ENCODE data around the gene SURF6.

SURF6 gene

GRCh38 chr9:133375724-133376654 is 40.0 kb upstream of the SURF6 start, which contains the start of the genes STKLD1 and SURF4:
STKLD1 (plus strand) TSS chr9:133376366; CDS start chr9:133376474, 108 bp downstream.
SURF4 (minus strand) TSS chr9:133376060; CDS start chr9:133375969, 91 bp downstream.
- peaks cover 55% of the 10 kb centered on the region for H3K4me1 ChIP-seq (ENCODE audit: control insufficient read depth, insufficient read depth, low read length)
- H3K4me3 ChIP-seq (ENCODE audit: low read length): peak within 1 kb of the TSS; percentile 96
- peak; percentile 99 for DNase-seq (ENCODE audit: low read depth)
- H3K9me3 ChIP-seq (ENCODE audit: control insufficient read depth, low read length): no peaks in the 10 kb centered on the region
- H3K27me3 ChIP-seq (replicated peaks; ENCODE audit: control insufficient read depth, insufficient read depth, low read length): no peaks in the 10 kb centered on the region
- H3K9ac ChIP-seq (ENCODE audit: low read length): peak within 1 kb of the TSS; percentile 99
- H3K36me3 ChIP-seq (ENCODE audit: control insufficient read depth, insufficient read depth, low read length, severe bottlenecking): peaks cover 10% of the 10 kb centered on the region

- peak; percentile 71 for DNase-seq (ENCODE audit: low read depth)
- peaks cover 62% of the 10 kb centered on the region for H3K4me1 ChIP-seq (ENCODE audit: control insufficient read depth, insufficient read depth, low read length)
- H3K36me3 ChIP-seq (ENCODE audit: control insufficient read depth, insufficient read depth, low read length, severe bottlenecking): peaks cover 18% of the 10 kb centered on the region
- H3K4me3 ChIP-seq (ENCODE audit: low read length): peak overlapping the region; percentile 96
- H3K9me3 ChIP-seq (ENCODE audit: control insufficient read depth, low read length): no peaks in the 10 kb centered on the region
- H3K9ac ChIP-seq (ENCODE audit: low read length): peak overlapping the region; percentile 99
- no peaks in the 10 kb centered on the region for H3K27me3 ChIP-seq (replicated peaks; ENCODE audit: control insufficient read depth, insufficient read depth, low read length)
These were observed 39.2 kb upstream of the SURF6 start for GRCh38 chr9:133375116-133375723.

- Histone ChIP-seq H3K9me3 (ENCODE audit: control insufficient read depth, low read length) (no peaks in the 10 kb centered on the region), H3K4me1 (ENCODE audit: control insufficient read depth, insufficient read depth, low read length) (peaks cover 68% of the 10 kb centered on the region), H3K4me3 (ENCODE audit: low read length) (peak overlapping the region; percentile 96), H3K9ac (ENCODE audit: low read length) (peak overlapping the region; percentile 99), H3K36me3 (ENCODE audit: control insufficient read depth, insufficient read depth, low read length, severe bottlenecking) (peaks cover 23% of the 10 kb centered on the region), H3K27me3 (replicated peaks; ENCODE audit: control insufficient read depth, insufficient read depth, low read length) (no peaks in the 10 kb centered on the region)
- peak; percentile 68 for DNase-seq (ENCODE audit: low read depth)
These were observed 38.7 kb upstream of the SURF6 start for GRCh38 chr9:133374612-133375115.

- peak overlapping the region; percentile 43 for H3K9ac ChIP-seq (ENCODE audit: low read length)
- no peak for DNase-seq (ENCODE audit: low read depth)
- H3K36me3 ChIP-seq (ENCODE audit: control insufficient read depth, insufficient read depth, low read length, severe bottlenecking): peaks cover 32% of the 10 kb centered on the region
- peaks cover 76% of the 10 kb centered on the region for H3K4me1 ChIP-seq (ENCODE audit: control insufficient read depth, insufficient read depth, low read length)
- H3K27me3 ChIP-seq (replicated peaks; ENCODE audit: control insufficient read depth, insufficient read depth, low read length): no peaks in the 10 kb centered on the region
- peak overlapping the region; percentile 20 for H3K4me3 ChIP-seq (ENCODE audit: low read length)
- H3K9me3 ChIP-seq (ENCODE audit: control insufficient read depth, low read length): no peaks in the 10 kb centered on the region
These were observed 36.2 kb upstream of the SURF6 start for GRCh38 chr9:133372144-133372543.

GRCh38 chr9:133371261-133371711 is 35.3 kb upstream of the SURF6 start:
- no peaks in the 10 kb centered on the region for H3K9me3 ChIP-seq (ENCODE audit: control insufficient read depth, low read length)

GRCh38 chr9:133370685-133371084 is 34.7 kb upstream of the SURF6 start:
- H3K4me3 ChIP-seq (ENCODE audit: low read length): no peak overlapping the region
- peaks cover 47% of the 10 kb centered on the region for H3K36me3 ChIP-seq (ENCODE audit: control insufficient read depth, insufficient read depth, low read length, severe bottlenecking)
- H3K9me3 ChIP-seq (ENCODE audit: control insufficient read depth, low read length): no peaks in the 10 kb centered on the region
- no peak overlapping the region for H3K9ac ChIP-seq (ENCODE audit: low read length)
- H3K4me1 ChIP-seq (ENCODE audit: control insufficient read depth, insufficient read depth, low read length): peaks cover 69% of the 10 kb centered on the region
- DNase-seq (ENCODE audit: low read depth): no peak
- no peaks in the 10 kb centered on the region for H3K27me3 ChIP-seq (replicated peaks; ENCODE audit: control insufficient read depth, insufficient read depth, low read length)

More at GRCh38 chr9:133371261-133371711, 35.3 kb upstream of the SURF6 start:
- no peak for DNase-seq (ENCODE audit: low read depth)
- Histone ChIP-seq H3K4me3 (ENCODE audit: low read length) (peak overlapping the region; percentile 20), H3K27me3 (replicated peaks; ENCODE audit: control insufficient read depth, insufficient read depth, low read length) (no peaks in the 10 kb centered on the region), H3K4me1 (ENCODE audit: control insufficient read depth, insufficient read depth, low read length) (peaks cover 69% of the 10 kb centered on the region), H3K36me3 (ENCODE audit: control insufficient read depth, insufficient read depth, low read length, severe bottlenecking) (peaks cover 41% of the 10 kb centered on the region), H3K9ac (ENCODE audit: low read length) (peak overlapping the region; percentile 53)

GRCh38 chr9:133369933-133370332 is 33.9 kb upstream of the SURF6 start:
- Histone ChIP-seq H3K9me3 (ENCODE audit: control insufficient read depth, low read length) (no peaks in the 10 kb centered on the region), H3K4me1 (ENCODE audit: control insufficient read depth, insufficient read depth, low read length) (peaks cover 69% of the 10 kb centered on the region), H3K4me3 (ENCODE audit: low read length) (no peak overlapping the region), H3K9ac (ENCODE audit: low read length) (no peak overlapping the region), H3K27me3 (replicated peaks; ENCODE audit: control insufficient read depth, insufficient read depth, low read length) (no peaks in the 10 kb centered on the region), H3K36me3 (ENCODE audit: control insufficient read depth, insufficient read depth, low read length, severe bottlenecking) (peaks cover 54% of the 10 kb centered on the region)
- DNase-seq (ENCODE audit: low read depth): no peak

GRCh38 chr9:133369422-133369821 is 33.4 kb upstream of the SURF6 start:
- no peaks in the 10 kb centered on the region for H3K27me3 ChIP-seq (replicated peaks; ENCODE audit: control insufficient read depth, insufficient read depth, low read length)

GRCh38 chr9:133368249-133368881 is 32.4 kb upstream of the SURF6 start:
- peak overlapping the region; percentile 16 for H3K4me3 ChIP-seq (ENCODE audit: low read length)
- H3K9me3 ChIP-seq (ENCODE audit: control insufficient read depth, low read length): no peaks in the 10 kb centered on the region
- peak overlapping the region; percentile 11 for H3K9ac ChIP-seq (ENCODE audit: low read length)
- H3K27me3 ChIP-seq (replicated peaks; ENCODE audit: control insufficient read depth, insufficient read depth, low read length): no peaks in the 10 kb centered on the region
- H3K36me3 ChIP-seq (ENCODE audit: control insufficient read depth, insufficient read depth, low read length, severe bottlenecking): peaks cover 66% of the 10 kb centered on the region
- peaks cover 60% of the 10 kb centered on the region for H3K4me1 ChIP-seq (ENCODE audit: control insufficient read depth, insufficient read depth, low read length)
- no peak for DNase-seq (ENCODE audit: low read depth)

More at GRCh38 chr9:133369422-133369821, 33.4 kb upstream of the SURF6 start:
- DNase-seq (ENCODE audit: low read depth): no peak
- Histone ChIP-seq H3K4me1 (ENCODE audit: control insufficient read depth, insufficient read depth, low read length) (peaks cover 69% of the 10 kb centered on the region), H3K36me3 (ENCODE audit: control insufficient read depth, insufficient read depth, low read length, severe bottlenecking) (peaks cover 57% of the 10 kb centered on the region), H3K4me3 (ENCODE audit: low read length) (no peak overlapping the region), H3K9ac (ENCODE audit: low read length) (no peak overlapping the region), H3K9me3 (ENCODE audit: control insufficient read depth, low read length) (no peaks in the 10 kb centered on the region)

GRCh38 chr9:133367778-133368177 is 31.8 kb upstream of the SURF6 start:
- H3K9me3 ChIP-seq (ENCODE audit: control insufficient read depth, low read length): no peaks in the 10 kb centered on the region
- H3K36me3 ChIP-seq (ENCODE audit: control insufficient read depth, insufficient read depth, low read length, severe bottlenecking): peaks cover 68% of the 10 kb centered on the region
- peak overlapping the region; percentile 11 for H3K9ac ChIP-seq (ENCODE audit: low read length)
- H3K27me3 ChIP-seq (replicated peaks; ENCODE audit: control insufficient read depth, insufficient read depth, low read length): no peaks in the 10 kb centered on the region
- peaks cover 57% of the 10 kb centered on the region for H3K4me1 ChIP-seq (ENCODE audit: control insufficient read depth, insufficient read depth, low read length)
- DNase-seq (ENCODE audit: low read depth): no peak
- H3K4me3 ChIP-seq (ENCODE audit: low read length): peak overlapping the region; percentile 16
